Measurements from ENCODE around the gene GRHL3. TPM values are rescaled to one million over a fixed set of nuclear protein-coding genes. Genes with fewer than 3 reads are reported as not detected.

Gene GRHL3
- total RNA-seq, 1 experiment from 2014 or later, result 2.5 TPM

- DNase-seq (ENCODE audit: low spot score) (no peak), ATAC-seq (no peak)
- no peak for TF ChIP-seq SOX15 (CRISPR knock-in tag; IDR thresholded peaks at IDR 0.05)
- TF ChIP-seq GRHL2 (CRISPR knock-in tag; IDR thresholded peaks at IDR 0.05; ENCODE audit: insufficient replicate concordance, severe bottlenecking), result no peak
- TF ChIP-seq NR2C2 (CRISPR knock-in tag; IDR thresholded peaks at IDR 0.05), result no peak
- TF ChIP-seq HMGA2 (CRISPR knock-in tag; IDR thresholded peaks at IDR 0.05), result no peak
- no peak for TF ChIP-seq SMAD3 (CRISPR knock-in tag; IDR thresholded peaks at IDR 0.05; ENCODE audit: borderline replicate concordance)
- no peak for TF ChIP-seq ZNF138 (CRISPR knock-in tag; conservative IDR thresholded peaks at IDR 0.05)
- TF ChIP-seq ZNF423 (CRISPR knock-in tag; IDR thresholded peaks at IDR 0.05), result no peak
- TF ChIP-seq TEAD4 (CRISPR knock-in tag; IDR thresholded peaks at IDR 0.05), result no peak
- TF ChIP-seq, protein P1, sequence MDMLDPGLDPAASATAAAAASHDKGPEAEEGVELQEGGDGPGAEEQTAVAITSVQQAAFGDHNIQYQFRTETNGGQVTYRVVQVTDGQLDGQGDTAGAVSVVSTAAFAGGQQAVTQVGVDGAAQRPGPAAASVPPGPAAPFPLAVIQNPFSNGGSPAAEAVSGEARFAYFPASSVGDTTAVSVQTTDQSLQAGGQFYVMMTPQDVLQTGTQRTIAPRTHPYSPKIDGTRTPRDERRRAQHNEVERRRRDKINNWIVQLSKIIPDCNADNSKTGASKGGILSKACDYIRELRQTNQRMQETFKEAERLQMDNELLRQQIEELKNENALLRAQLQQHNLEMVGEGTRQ (CRISPR knock-in tag; IDR thresholded peaks at IDR 0.05), result no peak
- no peak for TF ChIP-seq ARID4B (CRISPR knock-in tag; IDR thresholded peaks at IDR 0.05; ENCODE audit: borderline replicate concordance)
- no peak for TF ChIP-seq NR1H2 (CRISPR knock-in tag; IDR thresholded peaks at IDR 0.05)
- TF ChIP-seq, protein P2, sequence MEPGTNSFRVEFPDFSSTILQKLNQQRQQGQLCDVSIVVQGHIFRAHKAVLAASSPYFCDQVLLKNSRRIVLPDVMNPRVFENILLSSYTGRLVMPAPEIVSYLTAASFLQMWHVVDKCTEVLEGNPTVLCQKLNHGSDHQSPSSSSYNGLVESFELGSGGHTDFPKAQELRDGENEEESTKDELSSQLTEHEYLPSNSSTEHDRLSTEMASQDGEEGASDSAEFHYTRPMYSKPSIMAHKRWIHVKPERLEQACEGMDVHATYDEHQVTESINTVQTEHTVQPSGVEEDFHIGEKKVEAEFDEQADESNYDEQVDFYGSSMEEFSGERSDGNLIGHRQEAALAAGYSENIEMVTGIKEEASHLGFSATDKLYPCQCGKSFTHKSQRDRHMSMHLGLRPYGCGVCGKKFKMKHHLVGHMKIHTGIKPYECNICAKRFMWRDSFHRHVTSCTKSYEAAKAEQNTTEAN (CRISPR knock-in tag; IDR thresholded peaks at IDR 0.05), result no peak
- TF ChIP-seq ZNF317 (CRISPR knock-in tag; IDR thresholded peaks at IDR 0.05; ENCODE audit: borderline replicate concordance, low read depth), result no peak
- TF ChIP-seq ERG (CRISPR knock-in tag; IDR thresholded peaks at IDR 0.05), result no peak
- TF ChIP-seq GABPB1 (CRISPR knock-in tag; IDR thresholded peaks at IDR 0.05), result no peak
- TF ChIP-seq, protein P3, sequence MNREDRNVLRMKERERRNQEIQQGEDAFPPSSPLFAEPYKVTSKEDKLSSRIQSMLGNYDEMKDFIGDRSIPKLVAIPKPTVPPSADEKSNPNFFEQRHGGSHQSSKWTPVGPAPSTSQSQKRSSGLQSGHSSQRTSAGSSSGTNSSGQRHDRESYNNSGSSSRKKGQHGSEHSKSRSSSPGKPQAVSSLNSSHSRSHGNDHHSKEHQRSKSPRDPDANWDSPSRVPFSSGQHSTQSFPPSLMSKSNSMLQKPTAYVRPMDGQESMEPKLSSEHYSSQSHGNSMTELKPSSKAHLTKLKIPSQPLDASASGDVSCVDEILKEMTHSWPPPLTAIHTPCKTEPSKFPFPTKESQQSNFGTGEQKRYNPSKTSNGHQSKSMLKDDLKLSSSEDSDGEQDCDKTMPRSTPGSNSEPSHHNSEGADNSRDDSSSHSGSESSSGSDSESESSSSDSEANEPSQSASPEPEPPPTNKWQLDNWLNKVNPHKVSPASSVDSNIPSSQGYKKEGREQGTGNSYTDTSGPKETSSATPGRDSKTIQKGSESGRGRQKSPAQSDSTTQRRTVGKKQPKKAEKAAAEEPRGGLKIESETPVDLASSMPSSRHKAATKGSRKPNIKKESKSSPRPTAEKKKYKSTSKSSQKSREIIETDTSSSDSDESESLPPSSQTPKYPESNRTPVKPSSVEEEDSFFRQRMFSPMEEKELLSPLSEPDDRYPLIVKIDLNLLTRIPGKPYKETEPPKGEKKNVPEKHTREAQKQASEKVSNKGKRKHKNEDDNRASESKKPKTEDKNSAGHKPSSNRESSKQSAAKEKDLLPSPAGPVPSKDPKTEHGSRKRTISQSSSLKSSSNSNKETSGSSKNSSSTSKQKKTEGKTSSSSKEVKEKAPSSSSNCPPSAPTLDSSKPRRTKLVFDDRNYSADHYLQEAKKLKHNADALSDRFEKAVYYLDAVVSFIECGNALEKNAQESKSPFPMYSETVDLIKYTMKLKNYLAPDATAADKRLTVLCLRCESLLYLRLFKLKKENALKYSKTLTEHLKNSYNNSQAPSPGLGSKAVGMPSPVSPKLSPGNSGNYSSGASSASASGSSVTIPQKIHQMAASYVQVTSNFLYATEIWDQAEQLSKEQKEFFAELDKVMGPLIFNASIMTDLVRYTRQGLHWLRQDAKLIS (CRISPR knock-in tag; IDR thresholded peaks at IDR 0.05; ENCODE audit: borderline replicate concordance), result no peak
- no peak for TF ChIP-seq ZNF425 (CRISPR knock-in tag; conservative IDR thresholded peaks at IDR 0.05)
- TF ChIP-seq FOXK1 (CRISPR knock-in tag; IDR thresholded peaks at IDR 0.05), result no peak
- ChIA-PET CTCF (interaction anchor here (1.2 to 1.6 kb wide), 2 partner anchors 11 to 35 kb away, joined by 3 to 4 read pairs; partner anchors contain the start of gene NIPAL3), POLR2A (no interaction called here)
- Mint-ChIP-seq H3K27me3 (ENCODE audit: low read depth) (no peaks in the 10 kb centered on the region), H3K4me1 (peaks cover 10% of the 10 kb centered on the region), H3K27ac (no peak overlapping the region), H3K9me3 (no peaks in the 10 kb centered on the region), H3K4me3 (no peak overlapping the region), H3K36me3 (peaks cover 2% of the 10 kb centered on the region; the same call in 1 of the 2 replicates)
These were observed 61.4 kb downstream of the GRHL3 start for GRCh38 chr1:24380508-24380907.
